CD4-positive, alpha-beta T cell treated with Interleukin-15 for 1 hour (primary cell): ENCODE measurements around the gene MOSPD3.

Source experiments
- DNase-seq: peaks from one replicate; pipeline ENCODE4 v3.0.0-alpha.2; 2020

MOSPD3 gene

DNA sequence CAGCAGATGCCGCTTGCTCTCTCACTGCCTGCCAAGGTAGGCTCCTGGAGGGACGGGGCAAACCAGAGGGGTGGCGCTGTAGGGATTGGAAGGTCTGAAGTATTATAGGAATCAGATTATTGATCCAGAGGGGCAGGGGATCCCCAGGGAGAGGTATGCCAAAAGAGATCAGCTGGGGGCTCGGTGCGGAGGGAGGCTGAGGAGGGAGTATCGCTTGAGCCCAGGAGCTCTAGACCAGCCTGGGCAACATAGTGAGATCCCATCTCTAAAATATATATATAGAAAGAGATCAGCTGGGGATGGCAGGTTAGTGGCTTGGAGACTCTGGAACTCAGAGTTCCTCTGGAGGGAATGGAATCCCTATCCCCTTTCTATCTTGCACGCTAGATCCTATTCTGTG lies 17.2 kb upstream of the MOSPD3 start:
- DNase-seq = no peak

DNA sequence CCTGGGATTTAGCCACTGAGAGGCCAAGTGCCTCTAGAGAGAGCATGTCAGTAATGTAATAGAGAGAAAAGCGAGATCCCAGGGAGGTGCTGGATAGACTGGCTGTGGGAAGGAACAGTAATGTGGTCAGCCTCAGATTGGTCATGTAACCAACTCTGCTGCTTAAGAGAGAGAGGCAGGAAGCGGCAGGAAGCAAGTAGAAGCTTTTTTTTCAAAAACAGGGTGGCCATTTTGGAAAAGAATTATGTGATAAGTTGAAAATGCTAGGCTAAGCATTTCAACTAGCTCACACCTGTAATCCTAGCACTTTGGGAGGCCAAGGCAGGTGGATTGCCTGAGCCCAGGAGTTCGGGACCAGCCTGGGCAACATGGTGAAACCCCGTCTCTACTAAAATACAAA lies 13.9 kb upstream of the MOSPD3 start:
- DNase-seq = no peak

DNA sequence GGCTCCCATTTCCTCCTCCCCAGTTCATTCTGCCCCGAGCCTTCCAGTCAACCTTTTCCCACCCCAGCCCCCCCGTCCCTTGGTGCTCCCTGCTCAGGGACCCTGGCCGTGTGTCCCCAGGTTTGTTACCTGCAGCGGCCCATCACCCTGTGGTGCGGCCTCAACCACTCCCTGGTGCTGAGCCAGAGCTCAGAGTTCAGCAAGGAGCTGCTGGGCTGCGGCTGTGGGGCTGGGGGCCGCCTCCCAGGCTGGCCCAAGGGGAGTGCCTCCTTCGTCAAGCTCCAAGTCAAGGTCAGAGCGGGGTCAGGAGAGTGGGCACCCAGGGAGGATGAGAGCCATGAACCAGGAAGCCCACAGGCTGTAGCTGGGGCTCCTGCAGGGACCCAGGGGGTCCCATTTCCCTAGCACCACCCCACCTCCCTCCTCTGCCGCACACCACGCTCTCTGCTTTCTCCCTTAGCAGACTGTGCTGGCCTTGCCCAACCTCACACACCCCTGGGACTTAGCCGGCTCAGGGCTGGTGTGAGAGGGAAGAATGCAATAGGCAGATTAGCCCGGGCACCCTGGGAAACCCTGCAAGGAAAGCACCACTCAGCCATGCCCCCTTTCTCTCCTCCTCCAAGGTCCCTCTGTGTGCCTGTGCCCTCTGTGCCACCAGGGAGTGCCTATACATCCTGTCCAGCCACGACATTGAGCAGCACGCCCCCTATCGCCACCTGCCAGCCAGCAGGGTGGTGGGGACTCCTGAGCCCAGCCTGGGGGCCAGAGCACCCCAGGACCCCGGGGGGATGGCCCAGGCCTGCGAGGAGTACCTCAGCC lies 12.2 kb upstream of the MOSPD3 start:
- no peak for DNase-seq

DNA sequence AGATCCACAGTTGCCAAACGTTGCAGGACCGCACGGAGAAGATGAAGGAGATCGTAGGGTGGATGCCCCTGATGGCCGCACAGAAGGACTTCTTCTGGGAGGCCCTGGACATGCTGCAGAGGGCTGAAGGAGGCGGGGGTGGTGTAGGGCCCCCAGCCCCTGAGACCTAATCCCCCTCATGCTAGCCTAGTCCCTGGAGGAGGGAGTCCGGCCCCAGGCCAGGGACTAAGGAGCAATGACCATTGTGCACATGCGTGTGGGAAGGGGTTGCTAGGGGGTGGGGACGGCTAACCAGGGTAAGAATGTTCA lies 11.7 kb upstream of the MOSPD3 start:
- DNase-seq = no peak

DNA sequence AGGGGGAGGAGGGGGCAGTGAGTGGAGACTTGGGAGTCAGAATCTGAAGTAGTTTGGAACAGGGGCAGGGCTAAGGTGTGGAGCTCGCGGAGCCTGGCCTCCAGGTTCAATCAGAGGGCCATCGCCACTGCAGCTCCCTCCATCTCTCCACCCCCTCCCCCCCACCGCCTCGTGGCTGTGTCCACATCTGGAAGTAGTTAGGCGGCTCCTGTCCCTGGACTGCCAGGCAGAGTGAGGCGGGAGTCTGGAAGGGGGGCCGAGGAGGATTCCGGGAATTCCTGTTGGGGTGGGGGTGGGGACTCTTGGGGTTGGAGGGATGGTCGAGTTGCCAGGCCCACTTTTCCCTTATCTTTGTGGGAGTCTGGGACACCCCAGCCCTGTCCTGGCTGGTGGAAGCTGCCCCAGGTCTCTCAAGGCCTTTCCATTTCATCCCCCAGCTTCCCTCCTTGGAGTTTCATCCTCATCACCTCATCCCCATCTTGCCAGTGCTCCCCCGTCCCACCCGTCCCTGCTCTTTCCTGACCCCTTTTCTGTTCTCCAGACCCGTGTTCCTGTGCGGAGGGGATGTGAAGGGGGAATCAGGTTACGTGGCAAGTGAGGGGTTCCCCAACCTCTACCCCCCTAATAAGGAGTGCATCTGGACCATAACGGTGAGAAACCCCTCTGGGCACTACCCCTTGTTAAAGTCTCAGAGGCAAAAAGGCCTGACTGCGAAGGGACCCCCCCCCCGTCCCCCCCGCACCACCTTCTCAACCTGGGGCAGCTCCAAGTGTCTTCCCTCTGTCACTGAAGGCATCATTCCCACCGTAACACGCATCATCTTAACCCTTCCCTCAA lies 9.2 kb upstream of the MOSPD3 start:
- DNase-seq = no peak

DNA sequence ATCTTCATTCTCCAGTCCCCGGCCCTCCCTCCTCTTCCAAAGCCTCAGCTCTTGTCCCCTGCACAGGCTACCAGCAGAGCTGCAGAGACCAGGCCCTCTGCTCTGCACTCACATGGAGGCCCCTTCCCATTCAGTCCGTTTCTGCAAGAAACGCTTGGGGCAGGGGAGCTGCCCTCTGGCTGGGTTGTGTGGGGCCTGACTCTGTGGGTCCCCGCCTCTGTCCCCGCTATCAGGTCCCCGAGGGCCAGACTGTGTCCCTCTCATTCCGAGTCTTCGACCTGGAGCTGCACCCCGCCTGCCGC lies 8.7 kb upstream of the MOSPD3 start:
- no peak for DNase-seq

DNA sequence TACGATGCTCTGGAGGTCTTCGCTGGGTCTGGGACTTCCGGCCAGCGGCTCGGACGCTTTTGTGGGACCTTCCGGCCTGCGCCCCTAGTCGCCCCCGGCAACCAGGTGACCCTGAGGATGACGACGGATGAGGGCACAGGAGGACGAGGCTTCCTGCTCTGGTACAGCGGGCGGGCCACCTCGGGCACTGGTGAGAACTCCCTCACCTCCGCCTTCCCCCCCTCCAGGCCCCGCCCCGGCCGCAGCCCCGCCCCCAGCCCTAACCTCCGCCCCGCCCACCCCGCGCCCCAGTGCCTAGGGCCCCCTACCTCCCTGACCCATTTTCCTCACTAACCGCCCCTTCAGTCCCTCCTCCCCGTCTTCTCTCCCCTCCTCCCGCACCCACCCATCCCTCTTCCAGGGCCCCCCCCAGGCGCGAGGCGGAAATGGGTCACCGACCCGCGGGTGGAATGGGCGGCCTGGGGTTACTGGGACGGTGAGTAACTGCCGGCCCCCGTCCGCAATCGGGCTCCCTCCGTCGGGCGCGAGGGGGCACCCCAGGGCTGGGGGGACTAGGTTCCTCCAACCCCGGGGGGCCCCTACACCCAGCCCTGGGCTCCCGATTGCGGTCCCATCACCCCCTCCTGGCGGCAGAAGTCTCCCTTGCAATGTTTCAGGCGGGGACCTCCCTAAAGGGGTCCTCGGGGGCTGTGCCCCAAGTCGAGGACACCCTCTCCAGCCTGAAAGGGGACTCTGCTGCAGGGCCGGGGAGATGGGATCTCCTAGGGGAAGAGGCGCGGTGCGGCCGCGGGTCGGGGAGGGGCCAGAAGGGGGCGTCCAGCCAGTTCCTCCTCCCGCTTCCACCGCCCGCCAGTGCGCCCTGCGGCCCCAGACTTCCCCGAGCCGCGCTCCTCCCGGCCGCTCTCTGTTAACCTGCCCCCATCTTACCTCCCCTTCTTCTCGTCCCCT lies 8.0 kb upstream of the MOSPD3 start:
- DNase-seq = peak; percentile 81

DNA sequence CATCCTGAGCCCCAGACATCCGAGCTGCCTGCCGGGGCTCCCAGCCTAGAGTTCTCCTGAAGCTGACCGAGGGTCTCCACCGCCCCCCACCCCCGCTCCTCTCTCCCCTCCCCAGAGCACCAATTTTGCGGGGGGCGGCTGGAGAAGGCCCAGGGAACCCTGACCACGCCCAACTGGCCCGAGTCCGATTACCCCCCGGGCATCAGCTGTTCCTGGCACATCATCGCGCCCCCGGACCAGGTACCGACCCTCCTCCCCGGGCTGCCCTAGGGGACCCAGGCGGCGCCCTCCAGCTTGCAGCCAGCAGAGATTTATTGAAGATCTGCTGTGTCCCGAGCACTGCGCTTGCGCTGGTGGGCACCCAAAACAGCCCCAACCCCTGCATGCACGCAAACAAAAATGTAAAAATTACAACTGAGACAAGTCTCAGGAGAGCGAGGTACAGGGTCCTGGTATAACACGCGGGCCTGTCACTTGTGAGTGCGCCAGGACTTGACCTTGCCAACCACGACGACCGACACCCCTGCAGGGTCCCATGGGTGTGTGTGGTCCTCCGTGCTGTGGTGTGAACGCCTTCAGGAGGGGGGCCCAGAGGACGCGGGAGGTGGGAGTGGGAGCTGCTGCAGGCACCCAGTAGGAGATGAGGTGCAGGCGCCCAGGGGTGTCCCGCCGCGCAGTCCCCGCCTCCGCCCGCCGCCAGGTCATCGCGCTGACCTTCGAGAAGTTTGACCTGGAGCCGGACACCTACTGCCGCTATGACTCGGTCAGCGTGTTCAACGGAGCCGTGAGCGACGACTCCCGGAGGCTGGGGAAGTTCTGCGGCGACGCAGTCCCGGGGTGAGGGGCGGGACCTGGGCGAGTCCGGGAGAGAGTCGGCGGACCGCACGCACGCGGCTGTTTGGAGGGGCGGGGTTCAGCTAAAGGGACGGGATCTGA lies 7.1 kb upstream of the MOSPD3 start:
- DNase-seq = peak; percentile 39

DNA sequence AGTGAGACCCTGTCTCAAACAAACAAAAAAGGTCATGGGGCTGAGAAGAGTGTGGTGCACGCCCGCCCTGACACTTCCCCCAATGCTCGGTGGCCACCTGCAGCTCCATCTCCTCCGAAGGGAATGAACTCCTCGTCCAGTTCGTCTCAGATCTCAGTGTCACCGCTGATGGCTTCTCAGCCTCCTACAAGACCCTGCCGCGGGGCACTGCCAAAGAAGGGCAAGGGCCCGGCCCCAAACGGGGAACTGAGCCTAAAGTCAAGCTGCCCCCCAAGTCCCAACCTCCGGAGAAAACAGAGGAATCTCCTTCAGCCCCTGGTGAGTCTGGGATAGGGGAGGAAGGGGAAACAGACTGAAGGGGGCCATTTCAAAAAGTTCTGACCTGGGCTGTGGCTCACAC lies 6.0 kb upstream of the MOSPD3 start:
- DNase-seq = no peak

DNA sequence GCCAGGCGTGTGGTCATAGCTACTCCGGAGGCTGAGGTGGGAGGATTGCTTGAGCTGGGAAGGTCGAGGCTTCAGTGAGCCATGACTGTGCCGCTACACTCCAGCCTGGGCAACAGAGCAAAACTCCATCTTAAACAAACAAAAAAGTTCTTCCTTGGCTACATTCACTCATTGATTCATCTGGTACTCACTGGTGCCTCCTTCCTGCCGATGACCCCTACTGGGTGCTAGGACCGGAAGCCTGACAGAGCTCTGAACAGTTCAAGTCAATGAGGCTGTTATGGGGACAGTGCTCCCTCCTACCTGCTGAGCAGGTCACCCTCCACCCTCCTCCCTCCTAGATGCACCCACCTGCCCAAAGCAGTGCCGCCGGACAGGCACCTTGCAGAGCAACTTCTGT lies 5.2 kb upstream of the MOSPD3 start:
- DNase-seq = no peak

DNA sequence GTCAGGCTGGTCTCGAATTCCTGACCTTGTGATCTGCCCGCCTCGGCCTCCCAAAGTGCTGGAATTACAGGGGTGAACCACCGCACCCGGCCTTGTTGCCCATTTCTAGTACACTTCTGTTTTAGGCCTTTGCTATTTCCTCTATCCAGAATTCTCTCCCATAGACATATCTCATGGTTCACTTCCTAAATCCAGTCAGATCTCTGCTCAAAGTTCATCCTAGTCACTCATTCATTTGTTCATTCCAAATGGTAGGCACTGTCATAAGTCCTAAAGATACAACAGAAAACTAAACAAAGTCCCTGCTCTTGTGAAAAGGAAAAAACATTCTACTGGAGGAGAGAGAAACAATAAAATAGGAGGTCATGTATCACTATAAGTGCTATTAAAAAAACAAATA lies 2.4 kb upstream of the MOSPD3 start:
- no peak for DNase-seq

DNA sequence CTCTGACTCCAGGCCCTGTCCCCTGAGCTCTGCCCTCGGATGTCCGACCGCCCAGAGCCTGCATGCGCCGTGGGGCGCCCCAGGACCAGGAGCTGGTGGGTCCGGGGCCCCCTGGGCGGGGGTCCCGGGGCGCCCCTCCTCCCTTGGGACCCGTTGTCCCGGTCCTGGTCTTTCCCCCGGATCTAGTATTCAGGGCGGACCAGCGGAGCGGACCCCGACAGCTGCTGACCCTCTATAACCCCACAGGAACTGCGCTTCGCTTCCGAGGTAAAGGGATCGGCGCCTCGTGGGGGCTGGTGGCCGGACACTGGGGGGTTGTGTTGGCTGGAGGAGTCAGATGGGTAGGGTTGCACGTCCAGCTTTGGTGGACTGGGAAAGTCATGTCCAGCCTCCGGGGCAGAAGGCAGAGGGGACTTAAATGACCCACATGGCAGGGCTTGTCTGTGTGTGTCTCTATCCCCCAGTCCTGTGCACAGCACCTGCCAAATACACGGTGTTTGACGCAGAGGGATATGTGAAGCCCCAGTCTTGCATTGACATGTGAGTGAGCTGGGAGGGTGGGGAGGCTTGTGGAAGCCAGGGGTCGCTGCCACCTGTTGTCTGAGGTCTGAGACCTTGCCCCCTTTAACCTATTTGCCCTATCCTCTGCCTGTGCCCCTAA lies 520 bp downstream of the MOSPD3 start:
- no peak for DNase-seq

DNA sequence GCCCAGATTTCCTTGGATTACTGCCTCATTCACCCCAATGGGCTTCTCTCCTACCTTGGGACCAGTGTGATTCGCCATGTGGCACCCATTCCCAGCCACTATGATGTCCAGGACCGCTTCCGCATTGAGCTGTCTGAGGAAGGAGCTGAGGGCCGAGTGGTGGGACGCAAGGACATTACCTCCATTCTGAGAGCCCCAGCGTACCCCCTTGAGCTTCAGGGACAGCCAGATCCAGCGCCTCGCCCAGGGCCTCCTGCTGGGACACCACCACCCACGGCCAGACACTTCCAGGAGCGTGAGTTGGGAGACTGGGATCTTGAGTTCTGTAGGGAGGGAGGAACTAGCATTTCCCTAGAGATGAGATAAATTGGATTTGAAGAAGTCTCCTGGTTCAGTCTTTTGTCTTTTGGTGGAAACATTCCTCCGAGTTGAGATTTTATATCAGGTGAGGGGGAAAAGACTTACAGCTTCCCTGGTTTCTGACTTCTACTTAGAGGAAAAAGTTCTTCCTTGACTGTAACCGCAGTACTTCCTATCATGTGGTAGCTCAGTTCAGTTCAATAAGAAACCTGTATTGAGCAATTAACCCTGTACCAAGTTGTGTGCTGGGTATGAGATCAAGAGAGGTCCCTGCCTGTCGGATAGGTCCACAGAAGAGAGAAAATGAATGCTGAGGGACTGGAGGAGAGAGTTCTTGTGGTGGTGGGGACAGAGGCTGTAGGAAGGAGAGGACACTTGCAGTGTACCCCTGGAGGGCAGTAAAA lies 1.3 kb downstream of the MOSPD3 start:
- no peak for DNase-seq

DNA sequence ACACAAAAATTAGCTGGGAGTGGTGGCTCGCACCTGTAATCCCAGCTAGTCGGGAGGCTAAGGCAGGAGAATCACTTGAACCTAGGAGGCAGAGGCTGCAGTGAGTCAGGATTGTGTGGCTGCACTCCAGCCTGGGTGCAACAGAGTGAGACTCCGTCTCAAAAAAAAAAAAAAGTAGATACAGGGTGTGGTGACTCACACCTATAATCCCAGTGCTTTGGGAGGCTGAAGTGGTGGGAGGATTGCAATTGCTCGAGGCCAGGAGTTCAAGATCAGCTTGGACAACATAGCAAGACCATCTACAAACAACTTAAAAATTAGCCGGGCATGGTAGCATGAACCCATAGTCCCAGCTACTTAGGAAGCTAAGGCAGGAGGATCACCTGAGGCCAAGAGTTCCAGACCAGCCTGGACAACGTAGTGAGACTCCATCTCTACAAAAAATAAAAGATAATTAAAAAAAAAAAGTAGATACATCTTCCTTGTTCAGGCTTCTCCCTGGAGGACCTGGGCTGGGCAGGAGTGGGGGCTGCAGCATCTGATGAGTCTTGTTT lies 2.0 kb downstream of the MOSPD3 start:
- DNase-seq = no peak

DNA sequence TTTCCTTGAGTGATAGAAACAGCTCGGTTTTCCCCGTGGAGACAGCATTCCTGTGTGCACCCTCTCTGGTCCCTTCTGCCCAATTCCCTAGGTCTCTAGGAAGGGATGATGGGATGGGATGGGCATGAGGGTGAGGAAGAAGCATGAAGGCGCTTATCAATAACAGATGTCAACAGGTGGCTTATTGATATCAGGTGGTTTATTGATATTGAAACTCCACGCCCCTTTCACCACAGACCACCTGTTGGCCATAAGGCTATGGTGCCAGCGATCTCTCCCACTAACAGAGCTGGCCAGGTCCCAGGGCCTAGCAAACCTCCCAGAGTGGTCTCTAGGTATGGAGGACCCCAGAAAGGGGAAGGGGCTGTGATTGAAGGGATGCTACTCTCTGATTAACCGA lies 7.9 kb downstream of the MOSPD3 start:
- DNase-seq = no peak

DNA sequence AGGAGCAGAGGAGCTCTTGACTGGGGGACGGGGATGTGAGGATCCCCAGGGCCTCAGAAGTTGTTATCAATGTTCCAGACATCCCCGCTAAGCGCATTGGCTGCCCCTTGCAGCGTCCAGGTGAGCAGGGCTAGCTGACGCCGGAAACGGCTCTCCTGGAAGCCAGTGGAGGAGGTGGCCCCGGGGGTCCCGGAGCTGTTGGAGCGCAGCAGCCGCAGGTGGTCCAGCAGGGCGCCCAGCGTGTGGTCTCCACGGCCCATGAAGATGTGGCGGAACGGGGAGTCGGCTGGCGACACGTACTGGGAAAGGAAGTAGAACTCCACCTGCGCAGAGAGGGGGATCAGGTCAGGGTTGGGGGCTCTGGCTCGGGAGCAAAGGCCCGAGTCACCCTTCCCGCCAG lies 8.5 kb downstream of the MOSPD3 start:
- no peak for DNase-seq

DNA sequence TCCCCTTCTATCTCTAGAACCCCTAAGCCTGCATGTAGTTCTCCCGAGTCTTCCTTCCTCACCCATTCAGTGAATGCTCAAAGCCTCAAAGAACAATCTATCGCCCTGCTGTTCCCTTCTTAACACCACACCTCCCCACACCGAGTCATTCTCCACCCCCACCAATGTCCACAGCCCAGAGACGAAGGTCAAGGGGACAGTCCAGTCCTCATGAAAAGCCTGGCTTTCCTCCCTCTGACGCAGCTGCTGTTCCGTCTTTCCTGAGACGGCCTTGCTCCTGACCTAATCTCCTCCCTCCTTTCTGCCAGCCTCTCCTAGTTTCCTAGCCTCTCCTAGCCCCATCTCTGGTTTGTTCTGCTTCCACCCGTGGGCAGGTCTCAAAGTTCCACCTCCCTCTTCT lies 9.2 kb downstream of the MOSPD3 start:
- no peak for DNase-seq

DNA sequence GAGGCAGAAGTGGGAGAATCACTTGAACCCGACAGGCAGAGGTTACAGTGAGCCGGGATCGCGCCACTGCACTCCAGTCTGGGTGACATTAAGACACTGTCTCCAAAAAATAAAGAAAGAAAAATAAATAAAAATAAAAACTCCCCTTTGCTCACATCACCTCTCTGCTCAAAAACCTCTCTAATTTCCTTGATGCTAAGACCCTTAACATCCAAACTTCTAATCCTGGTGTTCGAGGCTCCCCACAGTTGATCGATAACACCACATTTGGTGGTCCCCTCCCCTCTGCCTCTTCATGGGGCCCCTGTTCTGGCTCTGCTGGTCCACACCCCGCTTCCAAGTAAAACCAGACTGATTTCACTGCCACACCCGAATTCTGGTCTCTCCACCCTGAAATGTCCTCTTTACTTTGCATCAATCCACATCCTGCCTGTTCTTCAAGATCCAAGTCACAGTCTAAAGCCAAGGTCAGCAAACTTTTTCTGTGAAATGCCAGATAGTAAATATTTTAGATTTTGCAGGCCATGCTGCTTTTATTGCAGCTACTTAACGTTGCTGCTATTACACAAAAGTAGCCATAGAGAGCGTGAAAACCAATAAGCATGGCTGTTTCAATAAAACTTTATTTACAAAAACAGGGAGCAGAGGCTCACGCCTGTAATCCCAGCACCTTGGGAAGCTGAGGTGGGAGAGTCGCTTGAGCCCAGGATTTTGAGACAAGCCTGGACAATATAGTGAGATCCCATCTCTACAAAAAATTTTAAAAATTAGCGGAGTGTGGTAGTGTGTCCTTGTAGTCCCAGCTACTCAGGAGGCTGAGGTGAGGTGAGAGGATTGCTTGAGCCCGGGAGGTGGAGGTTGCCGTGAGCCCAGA lies 11.8 kb downstream of the MOSPD3 start:
- no peak for DNase-seq

DNA sequence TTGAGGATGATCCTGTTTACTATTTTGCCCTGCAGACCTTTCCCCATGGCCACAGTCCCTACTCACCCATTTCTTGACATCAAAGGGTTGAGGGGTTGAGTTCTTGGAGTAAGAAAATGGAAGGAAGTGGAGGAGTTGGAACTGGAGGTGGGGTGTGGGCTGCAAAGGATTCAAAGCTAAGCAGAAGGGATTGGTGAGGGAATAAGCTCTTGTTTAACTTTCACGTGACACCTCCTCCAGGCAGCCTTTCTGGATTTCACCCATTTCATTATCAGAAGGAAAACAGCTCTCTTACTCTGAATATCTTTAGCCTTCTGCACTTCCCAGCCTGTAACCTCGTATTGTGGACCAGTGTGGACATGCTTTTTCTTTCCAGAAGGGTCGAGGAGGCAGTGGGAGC lies 13.7 kb downstream of the MOSPD3 start:
- no peak for DNase-seq
